DND-41 (cell line): Measurements from ENCODE around the gene CCDC3.

Experiments used
- CTCF ChIP-seq: IDR thresholded peaks from 2 replicates; pipeline ENCODE4 v1.5.1; 2012; ENCODE audit warnings: borderline replicate concordance, low read length, moderate library complexity, mild to moderate bottlenecking; ENCODE audit not compliant: poor library complexity, severe bottlenecking; ENCODE audit errors: extremely low read depth
- EZH2 ChIP-seq: IDR thresholded peaks from 3 replicates; pipeline ENCODE4 v1.6.1; 2012; ENCODE audit warnings: borderline replicate concordance, low read depth, mild to moderate bottlenecking, moderate library complexity, low read length, inconsistent platforms; ENCODE audit not compliant: severe bottlenecking

- TF ChIP-seq CTCF = no peak
- TF ChIP-seq EZH2 = no peak
These were observed 152.9 kb downstream of the CCDC3 start for GRCh38 chr10:12848439-12849173.
